ENCODE results near the gene AGO1.
A peak's percentile ranks its signal among the peaks of the same experiment; 100 is the strongest.

AGO1 gene

GRCh38 chr1:35854989-35855700 lies 27.9 kb upstream of the AGO1 start:
- H3F3A ChIP-seq (ENCODE audit: low read depth): no peaks in the 10 kb centered on the region
- TF ChIP-seq CTCF (conservative IDR thresholded peaks at IDR 0.05; ENCODE audit: low read length) (peak; percentile 49), EZH2phosphoT487 (IDR thresholded peaks at IDR 0.05; ENCODE audit: borderline replicate concordance) (no peak)

GRCh38 chr1:35856964-35857363 lies 26.0 kb upstream of the AGO1 start:
- no peak for TF ChIP-seq CTCF (conservative IDR thresholded peaks at IDR 0.05; ENCODE audit: low read length)
- TF ChIP-seq EZH2phosphoT487 (IDR thresholded peaks at IDR 0.05; ENCODE audit: borderline replicate concordance): no peak
- H4K20me1 ChIP-seq (ENCODE audit: insufficient read depth, low read length, poor library complexity, severe bottlenecking): no peaks in the 10 kb centered on the region
- no peak overlapping the region for H3K4me3 ChIP-seq (ENCODE audit: low read length, poor library complexity, severe bottlenecking)
- H3K27me3 ChIP-seq (ENCODE audit: insufficient read depth, low read length, poor library complexity, severe bottlenecking): no peaks in the 10 kb centered on the region
- no peak overlapping the region for H3K9ac ChIP-seq (ENCODE audit: low read depth, low read length, poor library complexity, severe bottlenecking)
- no peaks in the 10 kb centered on the region for H3K4me1 ChIP-seq (ENCODE audit: insufficient read depth, low read length, poor library complexity, severe bottlenecking)
- no peaks in the 10 kb centered on the region for H3F3A ChIP-seq (ENCODE audit: low read depth)
- H3K79me2 ChIP-seq (ENCODE audit: insufficient read depth, low read length): no peaks in the 10 kb centered on the region
- H3K9me3 ChIP-seq (ENCODE audit: insufficient read depth, low read depth, low read length): no peaks in the 10 kb centered on the region
- no peaks in the 10 kb centered on the region for H3K9me2 ChIP-seq (replicated peaks; ENCODE audit: low read depth, low read length)
- H2AFZ ChIP-seq (ENCODE audit: low read length): no peak overlapping the region
- no peaks in the 10 kb centered on the region for H3K36me3 ChIP-seq (ENCODE audit: insufficient read depth, low read length)
- no peak overlapping the region for H3K4me2 ChIP-seq (ENCODE audit: low read depth, low read length, poor library complexity, severe bottlenecking)

More at GRCh38 chr1:35854989-35855700, 27.9 kb upstream of the AGO1 start:
- H4K20me1 ChIP-seq (ENCODE audit: insufficient read depth, low read length, poor library complexity, severe bottlenecking): no peaks in the 10 kb centered on the region
- H3K4me2 ChIP-seq (ENCODE audit: low read depth, low read length, poor library complexity, severe bottlenecking): no peak overlapping the region
- H3K27me3 ChIP-seq (ENCODE audit: insufficient read depth, low read length, poor library complexity, severe bottlenecking): no peaks in the 10 kb centered on the region
- H3K79me2 ChIP-seq (ENCODE audit: insufficient read depth, low read length): no peaks in the 10 kb centered on the region
- H3K9me3 ChIP-seq (ENCODE audit: insufficient read depth, low read depth, low read length): no peaks in the 10 kb centered on the region
- no peak overlapping the region for H3K9ac ChIP-seq (ENCODE audit: low read depth, low read length, poor library complexity, severe bottlenecking)
- no peaks in the 10 kb centered on the region for H3K9me2 ChIP-seq (replicated peaks; ENCODE audit: low read depth, low read length)
- H3K4me1 ChIP-seq (ENCODE audit: insufficient read depth, low read length, poor library complexity, severe bottlenecking): no peaks in the 10 kb centered on the region
- no peak overlapping the region for H2AFZ ChIP-seq (ENCODE audit: low read length)
- peaks cover 5% of the 10 kb centered on the region; the same call in 1 of the 2 replicates for H3K36me3 ChIP-seq (ENCODE audit: insufficient read depth, low read length)
- no peak overlapping the region for H3K4me3 ChIP-seq (ENCODE audit: low read length, poor library complexity, severe bottlenecking)

GRCh38 chr1:35857830-35858229 lies 25.2 kb upstream of the AGO1 start:
- no peaks in the 10 kb centered on the region for H3K9me3 ChIP-seq (ENCODE audit: insufficient read depth, low read depth, low read length)
- H3F3A ChIP-seq (ENCODE audit: low read depth): no peaks in the 10 kb centered on the region
- no peaks in the 10 kb centered on the region for H3K36me3 ChIP-seq (ENCODE audit: insufficient read depth, low read length)
- H3K9me2 ChIP-seq (replicated peaks; ENCODE audit: low read depth, low read length): no peaks in the 10 kb centered on the region
- TF ChIP-seq CTCF (conservative IDR thresholded peaks at IDR 0.05; ENCODE audit: low read length) (peak; percentile 46), EZH2phosphoT487 (IDR thresholded peaks at IDR 0.05; ENCODE audit: borderline replicate concordance) (no peak)
- H3K27me3 ChIP-seq (ENCODE audit: insufficient read depth, low read length, poor library complexity, severe bottlenecking): no peaks in the 10 kb centered on the region
- no peak overlapping the region for H2AFZ ChIP-seq (ENCODE audit: low read length)
- no peak overlapping the region for H3K4me2 ChIP-seq (ENCODE audit: low read depth, low read length, poor library complexity, severe bottlenecking)
- no peak overlapping the region for H3K9ac ChIP-seq (ENCODE audit: low read depth, low read length, poor library complexity, severe bottlenecking)
- H3K4me3 ChIP-seq (ENCODE audit: low read length, poor library complexity, severe bottlenecking): no peak overlapping the region
- no peaks in the 10 kb centered on the region for H4K20me1 ChIP-seq (ENCODE audit: insufficient read depth, low read length, poor library complexity, severe bottlenecking)
- no peaks in the 10 kb centered on the region for H3K79me2 ChIP-seq (ENCODE audit: insufficient read depth, low read length)
- no peaks in the 10 kb centered on the region for H3K4me1 ChIP-seq (ENCODE audit: insufficient read depth, low read length, poor library complexity, severe bottlenecking)

Measured in Loucy (cell line).